Adrenal gland (tissue), 12 donors: Measurements from ENCODE around the gene PRG2. TPM values are rescaled to one million over a fixed set of nuclear protein-coding genes. Genes with fewer than 3 reads are reported as not detected.

Source experiments
- DNase-seq, 7 donors: peaks; one replicate each; pipeline ENCODE4 v3.0.0-alpha.2; 2019 to 2020
- H3K27ac ChIP-seq, 5 donors: fragments of 200-600 bp; sonication (generic) in 4 of 5; 1 replicate in 3 of 5; 2 replicates in 2 of 5; pipeline versions ENCODE4 v1.5.1 to v1.8.0; 2016 to 2020; ENCODE audit warnings: mild to moderate bottlenecking in 1 of 5
- H3K27me3 ChIP-seq: fragments of 200-600 bp; 2 replicates; pipeline ENCODE4 v1.8.0; 2021
- H3K36me3 ChIP-seq, 2 donors: fragments of 200-600 bp; replicated peaks in 1 of 2; 1 replicate in 1 of 2; 2 replicates in 1 of 2; pipeline versions ENCODE4 v1.5.1 to v1.8.0; 2018 to 2022
- H3K4me1 ChIP-seq, 2 donors: fragments of 200-600 bp; replicated peaks in 1 of 2; 1 replicate in 1 of 2; 2 replicates in 1 of 2; pipeline versions ENCODE4 v1.5.1 to v1.8.0; 2018 to 2021
- H3K4me3 ChIP-seq, 4 donors: fragments of 200-600 bp; sonication (generic) in 3 of 4; one replicate each; pipeline ENCODE4 v1.5.1; 2016 to 2018
- H3K9me3 ChIP-seq, 3 donors: fragments of 200-600 bp; sonication (generic) in 1 of 3; replicated peaks in 1 of 3; 1 replicate in 2 of 3; 2 replicates in 1 of 3; pipeline versions ENCODE4 v1.5.1 to v1.8.0; 2016 to 2021
- POLR2A ChIP-seq, 2 donors: fragments of 450-650 bp; IDR thresholded peaks; one replicate each; pipeline ENCODE4 v1.6.1; 2017; ENCODE audit warnings: antibody characterized with exemption in 2 of 2, mild to moderate bottlenecking in 2 of 2, moderate library complexity in 1 of 2
- WGBS, 4 donors: extraction: QIAGEN DNeasy Blood & Tissue Kit in 2 of 4; methylation state at CpG; one replicate each; pipeline versions ENCODE4 v1.1.5 to v1.1.7; 2013 to 2017; 5-methylcytosine and 5-hydroxymethylcytosine counted together
- intact Hi-C, 2 donors: fragments of 100-400 bp; cut with DNase I; formaldehyde crosslinking; loops; one replicate each; pipeline versions ENCODE4 v1.14.1 to v1.15.0; 2022 to 2023
- polyA plus RNA-seq, 3 donors: library from polyadenylated mRNA; stranded (reverse); fragments of 200-250 nt in 2 of 3; fragments of 350-450 nt in 1 of 3; fragmentation: Illumina TruSeq in 1 of 3; extraction: RNeasy Lipid Tissue Mini Kit (QIAGEN cat#74804) in 1 of 3; gene quantifications; one replicate each; pipeline ENCODE4 v1.2.3, GENCODE V29; 2013 to 2014
- total RNA-seq, 9 donors: library from RNA; depleted of rRNA in 4 of 9; stranded (reverse); fragments of >200 nt in 4 of 9; fragments of 120-200 nt in 1 of 9; fragmentation: NEBNext Ultra II Directional in 1 of 9; extraction: Animal tissue kit (Norgen Biotek cat#: 25700) in 1 of 9; gene quantifications; one replicate each; pipeline versions ENCODE4 v1.1.0 to v1.2.4, GENCODE V29; 2013 to 2023
- TF ChIP-seq, protein P1 (sequence below), 6 experiments: fragments of 450-650 bp in 4 of 6; fragments of 200-600 bp in 2 of 6; sonication (generic) in 1 of 6; IDR thresholded peaks; 1 replicate in 5 of 6; 2 replicates in 1 of 6; pipeline versions ENCODE4 v1.5.1 to v1.8.0; 2016 to 2021; ENCODE audit warnings: antibody characterized with exemption in 6 of 6, mild to moderate bottlenecking in 2 of 6, moderate library complexity in 1 of 6
- donor health status: healthy with polysubstance abuse.
- donor health status: Bipolar disorder and iron deficiency.
- donor health status: DM: yes; HTN: yes; CAD: no.
- donor health status: DM: no; HTN: no; CAD: no.
- donor health status: DM: no; HTN: no; CAD: no.
- donor health status: DM: yes; HTN: yes; CAD: no.

Gene PRG2
- total and polyA plus RNA-seq, 12 donors, result 0.24 to 0.97 (median 0.27) TPM; not detected in 8

DNA sequence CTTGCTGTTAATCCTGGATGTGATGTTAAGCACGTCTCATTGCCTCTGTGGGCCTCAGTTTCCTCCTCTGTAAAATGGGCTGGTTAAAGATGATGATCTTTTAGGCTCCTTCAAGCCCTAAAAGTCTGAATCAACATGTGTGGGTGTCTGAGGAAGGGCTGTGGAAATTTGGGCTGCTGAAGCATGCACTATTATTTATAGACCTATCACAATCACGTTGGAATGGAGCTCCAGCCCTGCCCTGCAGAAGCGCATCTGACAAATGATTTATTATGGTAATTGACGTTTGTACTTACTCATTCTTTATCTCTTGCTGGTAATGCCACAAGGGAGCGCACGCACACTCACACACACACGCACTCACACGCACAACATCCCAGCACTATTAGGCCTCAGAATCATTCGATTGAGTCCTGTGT, 31.9 kb downstream of the PRG2 start:
- TF ChIP-seq POLR2A (IDR thresholded peaks at IDR 0.05), result no peak
- TF ChIP-seq, protein P1, sequence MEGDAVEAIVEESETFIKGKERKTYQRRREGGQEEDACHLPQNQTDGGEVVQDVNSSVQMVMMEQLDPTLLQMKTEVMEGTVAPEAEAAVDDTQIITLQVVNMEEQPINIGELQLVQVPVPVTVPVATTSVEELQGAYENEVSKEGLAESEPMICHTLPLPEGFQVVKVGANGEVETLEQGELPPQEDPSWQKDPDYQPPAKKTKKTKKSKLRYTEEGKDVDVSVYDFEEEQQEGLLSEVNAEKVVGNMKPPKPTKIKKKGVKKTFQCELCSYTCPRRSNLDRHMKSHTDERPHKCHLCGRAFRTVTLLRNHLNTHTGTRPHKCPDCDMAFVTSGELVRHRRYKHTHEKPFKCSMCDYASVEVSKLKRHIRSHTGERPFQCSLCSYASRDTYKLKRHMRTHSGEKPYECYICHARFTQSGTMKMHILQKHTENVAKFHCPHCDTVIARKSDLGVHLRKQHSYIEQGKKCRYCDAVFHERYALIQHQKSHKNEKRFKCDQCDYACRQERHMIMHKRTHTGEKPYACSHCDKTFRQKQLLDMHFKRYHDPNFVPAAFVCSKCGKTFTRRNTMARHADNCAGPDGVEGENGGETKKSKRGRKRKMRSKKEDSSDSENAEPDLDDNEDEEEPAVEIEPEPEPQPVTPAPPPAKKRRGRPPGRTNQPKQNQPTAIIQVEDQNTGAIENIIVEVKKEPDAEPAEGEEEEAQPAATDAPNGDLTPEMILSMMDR (IDR thresholded peaks at IDR 0.05), result no peak
- Histone ChIP-seq H3K27ac (no peak overlapping the region), H3K36me3 (no peaks in the 10 kb centered on the region), H3K4me1 (no peaks in the 10 kb centered on the region), H3K9me3 (no peaks in the 10 kb centered on the region), H3K27me3 (no peaks in the 10 kb centered on the region), H3K4me3 (no peak overlapping the region)
- intact Hi-C loops, result loop anchor here in 1 of 2 donors (10.0 kb wide), 1 partner anchor 166 kb away; no protein-coding TSS in a partner anchor
- no peak for DNase-seq
- 59 to 65% (median 63%) methylated on average over 9 of the region's 9 CpGs for WGBS, 4 donors

DNA sequence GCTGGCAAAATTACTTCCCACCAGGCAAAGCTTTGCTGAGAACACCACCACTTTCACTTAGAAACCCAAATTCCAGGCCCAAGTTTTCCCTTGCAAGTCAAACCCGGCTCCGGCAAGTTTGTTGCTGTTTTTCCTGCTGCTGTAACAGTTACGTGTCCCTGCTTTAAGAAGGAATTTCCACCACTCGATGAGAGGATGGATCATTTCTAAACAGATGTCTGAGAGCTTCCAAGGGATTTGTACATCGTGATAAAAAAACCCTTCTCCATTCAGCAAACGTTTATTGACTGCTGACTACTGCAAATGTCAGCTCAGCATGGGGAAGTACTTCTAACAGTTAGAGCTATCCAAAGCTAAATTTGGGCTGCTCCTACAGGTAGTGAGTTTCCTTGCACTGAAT, 32.6 kb downstream of the PRG2 start:
- Histone ChIP-seq H3K4me3 (no peak overlapping the region), H3K4me1 (no peaks in the 10 kb centered on the region), H3K27me3 (no peaks in the 10 kb centered on the region), H3K36me3 (no peaks in the 10 kb centered on the region), H3K27ac (no peak overlapping the region), H3K9me3 (no peaks in the 10 kb centered on the region)
- 48 to 67% (median 60%) methylated on average over 6 of the region's 6 CpGs for WGBS, 4 donors
- intact Hi-C loops, result loop anchor here in 1 of 2 donors (10.0 kb wide), 1 partner anchor 167 kb away; no protein-coding TSS in a partner anchor
- no peak for DNase-seq
- no peak for TF ChIP-seq POLR2A (IDR thresholded peaks at IDR 0.05)
- TF ChIP-seq, protein P1 (IDR thresholded peaks at IDR 0.05), result no peak

DNA sequence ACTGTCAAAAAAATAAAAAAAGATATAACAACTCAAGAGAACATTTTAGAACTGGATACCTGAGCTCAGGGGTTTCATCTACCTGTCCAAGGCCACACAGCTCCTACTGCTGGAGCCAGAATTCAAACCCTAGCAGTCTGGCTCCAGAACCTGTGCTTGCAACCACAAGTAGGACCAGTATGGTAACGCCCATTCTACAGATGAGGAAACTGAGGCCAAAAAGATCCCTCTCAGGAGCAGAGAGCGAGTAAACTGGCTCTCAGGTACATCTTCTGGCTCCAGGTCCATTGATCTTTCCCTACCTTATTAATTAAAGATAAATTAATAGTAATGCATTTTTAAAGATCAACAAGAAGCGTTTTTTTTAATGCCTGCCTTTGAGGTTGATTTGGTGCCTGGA, 33.1 kb downstream of the PRG2 start:
- Histone ChIP-seq H3K4me3 (no peak overlapping the region), H3K27ac (no peak overlapping the region)
- DNase-seq, result no peak

DNA sequence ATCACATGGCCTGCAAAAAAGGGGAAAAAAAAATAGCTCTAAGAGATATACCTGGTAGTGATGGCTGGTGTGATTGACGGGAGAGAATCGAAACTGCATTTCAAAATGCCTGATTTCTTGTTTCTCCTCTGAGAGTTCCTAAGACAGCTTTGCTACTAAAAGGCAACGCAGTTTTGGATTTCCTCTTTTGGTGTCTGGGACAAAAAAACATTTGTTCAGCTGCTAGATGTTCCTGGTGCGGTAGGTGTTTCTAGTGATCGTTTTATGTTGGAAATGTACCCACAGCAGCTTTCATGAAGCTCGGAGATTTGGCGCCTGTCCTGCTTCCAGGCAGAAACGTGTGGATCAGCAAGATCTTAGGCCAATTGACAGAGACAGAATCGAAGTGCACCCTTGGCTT, 34.2 kb downstream of the PRG2 start:
- H3K4me3 ChIP-seq, result no peak overlapping the region
- H3K9me3 ChIP-seq, result no peaks in the 10 kb centered on the region
- no peak for TF ChIP-seq POLR2A (IDR thresholded peaks at IDR 0.05)
- TF ChIP-seq, protein P1 (IDR thresholded peaks at IDR 0.05), result no peak
- no peaks in the 10 kb centered on the region for H3K27me3 ChIP-seq
- no peak overlapping the region for H3K27ac ChIP-seq
- no peaks in the 10 kb centered on the region for H3K4me1 ChIP-seq
- intact Hi-C loops, result loop anchor here in 1 of 2 donors (10.0 kb wide), 1 partner anchor 169 kb away; no protein-coding TSS in a partner anchor
- no peaks in the 10 kb centered on the region for H3K36me3 ChIP-seq
- 69 to 76% (median 72%) methylated on average over 9 of the region's 9 CpGs for WGBS, 4 donors
- no peak for DNase-seq

More for the DNA sequence above, 33.1 kb downstream of the PRG2 start:
- WGBS, 4 donors, result 88 to 95% (median 92%) methylated on average over 3 of the region's 3 CpGs
- no peak for TF ChIP-seq POLR2A (IDR thresholded peaks at IDR 0.05)
- TF ChIP-seq, protein P1 (IDR thresholded peaks at IDR 0.05), result no peak
- H3K4me1 ChIP-seq, result no peaks in the 10 kb centered on the region
- no peaks in the 10 kb centered on the region for H3K9me3 ChIP-seq
- no peaks in the 10 kb centered on the region for H3K27me3 ChIP-seq
- intact Hi-C loops, result loop anchor here in 1 of 2 donors (10.0 kb wide), 1 partner anchor 167 kb away; no protein-coding TSS in a partner anchor
- no peaks in the 10 kb centered on the region for H3K36me3 ChIP-seq
